SK-N-SH treated with all-trans-retinoic acid at 6 μM for 48 hours (cell line): ENCODE results near the gene PABPN1L.

Experiments used
- ATAC-seq: fragments of 200-7000 bp; cut with Tn5 transposase; 3 replicates; pipeline ENCODE4 v1.9.1; 2020; ENCODE audit warnings: mild to moderate bottlenecking, moderate library complexity
- ARNTL ChIP-seq: fragments of 450-650 bp; formaldehyde crosslinking; IDR thresholded peaks from 2 replicates; pipeline ENCODE4 v1.5.0; 2020; ENCODE audit warnings: low read depth, mild to moderate bottlenecking, moderate library complexity, borderline replicate concordance
- BACH2 ChIP-seq: fragments of 250-450 bp; sonication (Bioruptor Pico); IDR thresholded peaks from 2 replicates; pipeline ENCODE4 v1.9.0; 2021; ENCODE audit warnings: mild to moderate bottlenecking, borderline replicate concordance
- CREB5 ChIP-seq: fragments of 250-450 bp; sonication (Bioruptor Pico); IDR thresholded peaks from 2 replicates; pipeline ENCODE4 v1.5.1; 2020; ENCODE audit warnings: low read depth, mild to moderate bottlenecking, moderate library complexity
- CSDC2 ChIP-seq: fragments of 250-450 bp; sonication (Bioruptor Pico); IDR thresholded peaks from 2 replicates; pipeline ENCODE4 v1.5.0; 2020; ENCODE audit warnings: mild to moderate bottlenecking, moderate library complexity
- CSRNP3 ChIP-seq: fragments of 250-450 bp; sonication (Bioruptor Pico); IDR thresholded peaks from 2 replicates; pipeline ENCODE4 v1.5.1; 2021; ENCODE audit warnings: mild to moderate bottlenecking, moderate library complexity
- ESRRG ChIP-seq: fragments of 250-450 bp; sonication (Bioruptor Pico); IDR thresholded peaks from 2 replicates; pipeline ENCODE4 v1.6.1; 2021; ENCODE audit warnings: mild to moderate bottlenecking
- GLIS3 ChIP-seq: fragments of 250-450 bp; sonication (Bioruptor Pico); IDR thresholded peaks from 2 replicates; pipeline ENCODE4 v1.5.0; 2020; ENCODE audit warnings: mild to moderate bottlenecking, moderate library complexity
- ISL1 ChIP-seq: fragments of 250-450 bp; sonication (Bioruptor Pico); IDR thresholded peaks from 2 replicates; pipeline ENCODE4 v2.1.2; 2022; ENCODE audit warnings: mild to moderate bottlenecking, moderate library complexity
- OSR1 ChIP-seq: fragments of 250-450 bp; sonication (Bioruptor Pico); IDR thresholded peaks from 2 replicates; pipeline ENCODE4 v1.8.0; 2022; ENCODE audit warnings: moderate library complexity, mild to moderate bottlenecking, inconsistent platforms
- PPARA ChIP-seq: fragments of 250-450 bp; sonication (Bioruptor Pico); IDR thresholded peaks from 2 replicates; pipeline ENCODE4 v1.5.0; 2020; ENCODE audit warnings: mild to moderate bottlenecking, borderline replicate concordance
- RARB ChIP-seq: fragments of 250-450 bp; sonication (Bioruptor Pico); IDR thresholded peaks from 2 replicates; pipeline ENCODE4 v1.8.0; 2021; ENCODE audit warnings: mild to moderate bottlenecking, moderate library complexity
- SNAI2 ChIP-seq: fragments of 250-450 bp; sonication (Bioruptor Pico); IDR thresholded peaks from 2 replicates; pipeline ENCODE4 v1.5.0; 2020; ENCODE audit warnings: mild to moderate bottlenecking, moderate library complexity
- TCF4 ChIP-seq: fragments of 250-450 bp; sonication (Bioruptor Pico); IDR thresholded peaks from 2 replicates; pipeline ENCODE4 v1.8.0; 2021; ENCODE audit warnings: mild to moderate bottlenecking, moderate library complexity, borderline replicate concordance
- TOX ChIP-seq: fragments of 250-450 bp; sonication (Bioruptor Pico); IDR thresholded peaks from 2 replicates; pipeline ENCODE4 v1.8.0; 2021; ENCODE audit warnings: mild to moderate bottlenecking, moderate library complexity, borderline replicate concordance
- ZC3H10 ChIP-seq: fragments of 250-450 bp; sonication (Bioruptor Pico); IDR thresholded peaks from 2 replicates; pipeline ENCODE4 v1.5.1; 2021; ENCODE audit warnings: mild to moderate bottlenecking, moderate library complexity
- ZFP3 ChIP-seq: fragments of 250-450 bp; sonication (Bioruptor Pico); IDR thresholded peaks from 2 replicates; pipeline ENCODE4 v1.5.0; 2020; ENCODE audit warnings: mild to moderate bottlenecking, moderate library complexity
- ZFP30 ChIP-seq: fragments of 450-650 bp; formaldehyde crosslinking; IDR thresholded peaks from 2 replicates; pipeline ENCODE4 v1.5.0; 2022; ENCODE audit warnings: mild to moderate bottlenecking, moderate library complexity
- ZNF565 ChIP-seq: fragments of 450-650 bp; formaldehyde crosslinking; conservative IDR thresholded peaks from 2 replicates; pipeline ENCODE4 v1.5.0; 2020; ENCODE audit warnings: low read depth, mild to moderate bottlenecking, moderate library complexity
- ZNF8 ChIP-seq: fragments of 450-650 bp; formaldehyde crosslinking; IDR thresholded peaks from 2 replicates; pipeline ENCODE4 v1.5.0; 2020; ENCODE audit warnings: mild to moderate bottlenecking, moderate library complexity
- TF ChIP-seq, protein P1 (sequence below): fragments of 250-450 bp; sonication (Bioruptor Pico); IDR thresholded peaks from 2 replicates; pipeline ENCODE4 v1.8.0; 2021; ENCODE audit warnings: low read depth, mild to moderate bottlenecking, moderate library complexity, borderline replicate concordance
- TF ChIP-seq, protein P2 (sequence below): fragments of 250-450 bp; sonication (Bioruptor Pico); IDR thresholded peaks from 2 replicates; pipeline ENCODE4 v1.8.0; 2020; ENCODE audit warnings: mild to moderate bottlenecking, moderate library complexity, borderline replicate concordance

PABPN1L gene

GRCh38 chr16:88837806-88838205 lies 28.7 kb downstream of the PABPN1L start (continued):
- TF ChIP-seq CSDC2 = no peak

GRCh38 chr16:88836791-88837190 lies 29.7 kb downstream of the PABPN1L start:
- no peak for ATAC-seq
- TF ChIP-seq RARB (CRISPR knock-in tag) (no peak), BACH2 (CRISPR knock-in tag) (no peak), GLIS3 (CRISPR knock-in tag) (no peak), ZFP30 (no peak), ISL1 (CRISPR knock-in tag) (no peak), ZNF565 (CRISPR knock-in tag) (no peak), ARNTL (CRISPR knock-in tag) (no peak), TCF4 (no peak), TOX (CRISPR knock-in tag) (no peak), ZC3H10 (CRISPR knock-in tag) (no peak), CSDC2 (no peak), SNAI2 (CRISPR knock-in tag) (no peak), CREB5 (CRISPR knock-in tag) (no peak), OSR1 (no peak)
- TF ChIP-seq, protein P1, sequence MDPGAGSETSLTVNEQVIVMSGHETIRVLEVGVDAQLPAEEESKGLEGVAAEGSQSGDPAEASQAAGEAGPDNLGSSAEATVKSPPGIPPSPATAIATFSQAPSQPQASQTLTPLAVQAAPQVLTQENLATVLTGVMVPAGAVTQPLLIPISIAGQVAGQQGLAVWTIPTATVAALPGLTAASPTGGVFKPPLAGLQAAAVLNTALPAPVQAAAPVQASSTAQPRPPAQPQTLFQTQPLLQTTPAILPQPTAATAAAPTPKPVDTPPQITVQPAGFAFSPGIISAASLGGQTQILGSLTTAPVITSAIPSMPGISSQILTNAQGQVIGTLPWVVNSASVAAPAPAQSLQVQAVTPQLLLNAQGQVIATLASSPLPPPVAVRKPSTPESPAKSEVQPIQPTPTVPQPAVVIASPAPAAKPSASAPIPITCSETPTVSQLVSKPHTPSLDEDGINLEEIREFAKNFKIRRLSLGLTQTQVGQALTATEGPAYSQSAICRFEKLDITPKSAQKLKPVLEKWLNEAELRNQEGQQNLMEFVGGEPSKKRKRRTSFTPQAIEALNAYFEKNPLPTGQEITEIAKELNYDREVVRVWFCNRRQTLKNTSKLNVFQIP (CRISPR knock-in tag) = no peak
- TF ChIP-seq, protein P2, sequence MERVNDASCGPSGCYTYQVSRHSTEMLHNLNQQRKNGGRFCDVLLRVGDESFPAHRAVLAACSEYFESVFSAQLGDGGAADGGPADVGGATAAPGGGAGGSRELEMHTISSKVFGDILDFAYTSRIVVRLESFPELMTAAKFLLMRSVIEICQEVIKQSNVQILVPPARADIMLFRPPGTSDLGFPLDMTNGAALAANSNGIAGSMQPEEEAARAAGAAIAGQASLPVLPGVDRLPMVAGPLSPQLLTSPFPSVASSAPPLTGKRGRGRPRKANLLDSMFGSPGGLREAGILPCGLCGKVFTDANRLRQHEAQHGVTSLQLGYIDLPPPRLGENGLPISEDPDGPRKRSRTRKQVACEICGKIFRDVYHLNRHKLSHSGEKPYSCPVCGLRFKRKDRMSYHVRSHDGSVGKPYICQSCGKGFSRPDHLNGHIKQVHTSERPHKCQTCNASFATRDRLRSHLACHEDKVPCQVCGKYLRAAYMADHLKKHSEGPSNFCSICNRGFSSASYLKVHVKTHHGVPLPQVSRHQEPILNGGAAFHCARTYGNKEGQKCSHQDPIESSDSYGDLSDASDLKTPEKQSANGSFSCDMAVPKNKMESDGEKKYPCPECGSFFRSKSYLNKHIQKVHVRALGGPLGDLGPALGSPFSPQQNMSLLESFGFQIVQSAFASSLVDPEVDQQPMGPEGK (CRISPR knock-in tag) = no peak
- TF ChIP-seq, all 23 proteins: peak for 0

DNA sequence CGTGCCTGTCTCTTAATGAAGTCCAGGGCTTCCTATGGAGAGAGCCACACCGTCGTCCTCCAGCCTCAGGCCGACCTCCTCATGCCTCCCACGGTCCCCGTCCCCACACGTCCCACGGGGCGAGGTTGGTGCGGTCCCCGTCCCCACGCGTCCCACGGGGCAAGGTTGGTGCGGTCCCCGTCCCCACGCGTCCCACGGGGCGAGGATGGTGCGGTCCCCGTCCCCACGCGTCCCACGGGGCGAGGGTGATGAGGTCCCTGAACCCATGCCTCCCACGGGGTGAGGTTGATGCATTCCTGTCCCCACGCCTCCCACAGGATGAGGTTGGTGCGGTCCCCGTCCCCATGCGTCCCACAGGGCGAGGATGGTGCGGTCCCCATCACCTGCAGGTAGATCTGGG lies 30.6 kb downstream of the PABPN1L start:
- ATAC-seq = no peak

GRCh38 chr16:88835383-88835782 lies 31.1 kb downstream of the PABPN1L start:
- TF ChIP-seq BACH2 (CRISPR knock-in tag) (no peak), ISL1 (CRISPR knock-in tag) (no peak), PPARA (CRISPR knock-in tag) (no peak)
- ATAC-seq = no peak; the same call in 2 of the 3 replicates

More for the DNA sequence above, 30.6 kb downstream of the PABPN1L start:
- TF ChIP-seq TCF4 = no peak

DNA sequence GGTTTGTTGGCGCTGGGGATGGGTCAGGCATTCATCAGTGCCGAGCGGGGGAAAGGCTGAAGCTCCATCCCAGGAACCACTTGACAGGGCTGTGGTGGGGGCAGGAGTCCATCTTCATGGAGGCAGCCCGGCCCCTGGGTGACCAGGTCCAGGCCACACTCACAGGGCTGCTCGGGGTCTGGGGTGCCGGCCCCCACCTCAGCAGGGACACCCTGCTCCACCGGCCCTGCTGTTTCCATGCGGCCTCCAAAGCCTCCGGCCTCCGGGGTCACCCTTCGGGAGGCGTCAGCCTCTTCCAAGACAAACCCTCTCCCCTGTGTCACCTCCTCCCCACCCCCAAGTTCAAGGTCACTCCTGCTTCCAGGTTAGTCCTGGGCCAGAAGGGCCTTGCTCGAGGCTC lies 31.8 kb downstream of the PABPN1L start:
- no peak for ATAC-seq
- TF ChIP-seq ESRRG (CRISPR knock-in tag) (no peak), ZC3H10 (CRISPR knock-in tag) (no peak), CSDC2 (no peak), CSRNP3 (no peak)

DNA sequence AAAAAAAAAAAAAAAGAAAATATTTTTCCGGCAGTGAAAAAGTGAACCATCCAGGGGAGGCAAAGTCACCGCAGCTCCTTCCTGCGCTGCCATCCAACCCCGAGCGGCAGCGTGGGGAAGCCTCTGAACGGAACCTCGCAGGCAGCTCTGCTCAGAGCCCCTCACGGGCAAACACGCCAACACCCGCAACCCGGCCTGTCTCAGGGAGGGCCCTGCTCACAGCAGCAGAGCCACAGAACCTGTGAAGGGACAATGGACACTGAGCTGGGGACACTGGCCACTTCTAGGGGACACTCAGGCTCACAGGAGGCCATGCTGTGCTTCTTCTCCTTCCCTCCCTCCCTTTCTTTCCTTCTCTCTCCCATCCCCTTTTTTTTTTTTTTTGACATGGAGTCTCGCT lies 33.4 kb downstream of the PABPN1L start:
- no peak for TF ChIP-seq CSDC2
- no peak for TF ChIP-seq ZFP3 (CRISPR knock-in tag)
- TF ChIP-seq GLIS3 (CRISPR knock-in tag) = no peak
- TF ChIP-seq ZNF8 (CRISPR knock-in tag) = no peak
- no peak for TF ChIP-seq ARNTL (CRISPR knock-in tag)
- no peak for ATAC-seq
